ENCODE data around the gene GATAD1.
"Not testable (repeated sequence)": the region's sequence is repeated elsewhere in the genome, so short reads cannot be mapped to it uniquely, and the experiment has no call there.

Gene GATAD1

DNA sequence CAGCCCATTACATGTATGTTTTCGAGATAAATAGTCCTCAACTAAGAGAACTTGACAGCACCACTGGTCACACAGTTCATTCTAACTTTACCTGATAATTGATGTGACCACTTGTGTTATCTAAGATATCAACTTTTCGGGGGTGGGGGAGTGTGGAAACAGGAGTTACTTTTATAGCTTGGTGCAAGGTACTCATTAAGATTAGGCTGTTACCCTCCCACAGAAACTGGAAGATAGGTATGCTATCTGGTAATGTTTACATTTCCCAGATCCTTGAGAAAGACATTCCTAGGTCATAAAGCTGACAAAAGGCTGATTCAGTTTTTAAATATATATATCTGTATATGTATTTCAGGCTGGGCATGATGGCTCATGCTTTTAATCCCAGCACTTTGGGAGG lies 19.4 kb downstream of the GATAD1 start:
- Histone ChIP-seq H3F3A (ENCODE audit: low read depth) (no peaks in the 10 kb centered on the region), H2AFZ (ENCODE audit: low read length) (no peak overlapping the region), H3K27me3 (ENCODE audit: insufficient read depth, low read length, poor library complexity, severe bottlenecking) (no peaks in the 10 kb centered on the region), H3K4me2 (ENCODE audit: low read depth, low read length, poor library complexity, severe bottlenecking) (no peak overlapping the region), H3K79me2 (ENCODE audit: insufficient read depth, low read length) (no peaks in the 10 kb centered on the region), H3K9ac (ENCODE audit: low read depth, low read length, poor library complexity, severe bottlenecking) (no peak overlapping the region), H3K4me1 (ENCODE audit: insufficient read depth, low read length, poor library complexity, severe bottlenecking) (no peaks in the 10 kb centered on the region), H3K4me3 (ENCODE audit: low read length, poor library complexity, severe bottlenecking) (no peak overlapping the region), H3K36me3 (ENCODE audit: insufficient read depth, low read length) (no peaks in the 10 kb centered on the region), H3K9me3 (ENCODE audit: insufficient read depth, low read depth, low read length) (no peaks in the 10 kb centered on the region), H4K20me1 (ENCODE audit: insufficient read depth, low read length, poor library complexity, severe bottlenecking) (no peaks in the 10 kb centered on the region), H3K9me2 (replicated peaks; ENCODE audit: low read depth, low read length) (no peaks in the 10 kb centered on the region)
- TF ChIP-seq, protein P1, sequence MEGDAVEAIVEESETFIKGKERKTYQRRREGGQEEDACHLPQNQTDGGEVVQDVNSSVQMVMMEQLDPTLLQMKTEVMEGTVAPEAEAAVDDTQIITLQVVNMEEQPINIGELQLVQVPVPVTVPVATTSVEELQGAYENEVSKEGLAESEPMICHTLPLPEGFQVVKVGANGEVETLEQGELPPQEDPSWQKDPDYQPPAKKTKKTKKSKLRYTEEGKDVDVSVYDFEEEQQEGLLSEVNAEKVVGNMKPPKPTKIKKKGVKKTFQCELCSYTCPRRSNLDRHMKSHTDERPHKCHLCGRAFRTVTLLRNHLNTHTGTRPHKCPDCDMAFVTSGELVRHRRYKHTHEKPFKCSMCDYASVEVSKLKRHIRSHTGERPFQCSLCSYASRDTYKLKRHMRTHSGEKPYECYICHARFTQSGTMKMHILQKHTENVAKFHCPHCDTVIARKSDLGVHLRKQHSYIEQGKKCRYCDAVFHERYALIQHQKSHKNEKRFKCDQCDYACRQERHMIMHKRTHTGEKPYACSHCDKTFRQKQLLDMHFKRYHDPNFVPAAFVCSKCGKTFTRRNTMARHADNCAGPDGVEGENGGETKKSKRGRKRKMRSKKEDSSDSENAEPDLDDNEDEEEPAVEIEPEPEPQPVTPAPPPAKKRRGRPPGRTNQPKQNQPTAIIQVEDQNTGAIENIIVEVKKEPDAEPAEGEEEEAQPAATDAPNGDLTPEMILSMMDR (conservative IDR thresholded peaks at IDR 0.05; ENCODE audit: low read length) = no peak
- TF ChIP-seq EZH2phosphoT487 (IDR thresholded peaks at IDR 0.05; ENCODE audit: borderline replicate concordance) = no peak

DNA sequence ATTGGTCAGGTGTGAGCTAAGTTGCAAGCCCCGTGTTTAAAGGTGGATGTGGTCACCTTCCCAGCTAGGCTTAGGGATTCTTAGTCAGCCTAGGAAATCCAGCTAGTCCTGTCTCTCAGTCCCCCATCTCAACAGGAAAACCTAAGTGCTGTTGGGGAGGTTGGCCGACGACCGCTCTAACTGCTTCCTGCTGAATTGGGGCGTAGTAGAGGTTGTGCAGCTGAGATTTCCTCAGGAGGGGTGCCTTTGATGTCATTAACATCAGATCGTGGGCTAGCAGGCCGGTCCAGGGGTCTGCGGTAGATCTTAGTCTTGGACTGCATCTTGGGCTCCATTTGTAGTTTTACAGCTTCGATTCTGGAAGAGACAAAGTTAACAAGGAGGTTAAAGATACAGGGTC lies 21.3 kb downstream of the GATAD1 start:
- not testable (repeated sequence) for H4K20me1 ChIP-seq (ENCODE audit: insufficient read depth, low read length, poor library complexity, severe bottlenecking); H3K36me3 ChIP-seq (ENCODE audit: insufficient read depth, low read length); H2AFZ ChIP-seq (ENCODE audit: low read length); H3K9me2 ChIP-seq (replicated peaks; ENCODE audit: low read depth, low read length); H3K4me2 ChIP-seq (ENCODE audit: low read depth, low read length, poor library complexity, severe bottlenecking); H3F3A ChIP-seq (ENCODE audit: low read depth); H3K27me3 ChIP-seq (ENCODE audit: insufficient read depth, low read length, poor library complexity, severe bottlenecking); H3K4me1 ChIP-seq (ENCODE audit: insufficient read depth, low read length, poor library complexity, severe bottlenecking); H3K9me3 ChIP-seq (ENCODE audit: insufficient read depth, low read depth, low read length); H3K79me2 ChIP-seq (ENCODE audit: insufficient read depth, low read length); H3K9ac ChIP-seq (ENCODE audit: low read depth, low read length, poor library complexity, severe bottlenecking); H3K4me3 ChIP-seq (ENCODE audit: low read length, poor library complexity, severe bottlenecking)

DNA sequence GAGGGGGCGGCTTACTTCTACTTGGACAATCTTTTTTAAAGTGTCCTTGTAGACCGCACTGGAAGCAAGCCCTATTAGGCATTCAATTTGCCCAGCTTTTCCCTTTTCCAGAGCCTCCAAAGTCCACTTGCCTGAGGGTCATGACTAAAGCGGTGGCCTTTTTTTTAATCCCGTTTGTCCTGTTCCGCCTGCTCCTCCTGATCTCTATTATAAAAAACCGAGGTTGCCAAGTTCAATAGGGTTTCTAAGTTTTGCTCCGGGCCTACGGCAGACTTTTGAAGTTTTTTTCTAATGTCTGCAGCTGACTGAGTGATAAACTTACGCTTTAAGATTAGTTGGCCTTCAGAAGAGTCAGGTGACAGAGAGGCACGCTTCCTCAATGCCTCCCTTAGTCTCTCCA lies 26.7 kb downstream of the GATAD1 start:
- H3K4me3 ChIP-seq (ENCODE audit: low read length, poor library complexity, severe bottlenecking); H2AFZ ChIP-seq (ENCODE audit: low read length); H3K4me2 ChIP-seq (ENCODE audit: low read depth, low read length, poor library complexity, severe bottlenecking); H3F3A ChIP-seq (ENCODE audit: low read depth); H3K9me3 ChIP-seq (ENCODE audit: insufficient read depth, low read depth, low read length); H3K9me2 ChIP-seq (replicated peaks; ENCODE audit: low read depth, low read length); H3K27me3 ChIP-seq (ENCODE audit: insufficient read depth, low read length, poor library complexity, severe bottlenecking); H3K9ac ChIP-seq (ENCODE audit: low read depth, low read length, poor library complexity, severe bottlenecking); H3K4me1 ChIP-seq (ENCODE audit: insufficient read depth, low read length, poor library complexity, severe bottlenecking); H3K36me3 ChIP-seq (ENCODE audit: insufficient read depth, low read length); H4K20me1 ChIP-seq (ENCODE audit: insufficient read depth, low read length, poor library complexity, severe bottlenecking); H3K79me2 ChIP-seq (ENCODE audit: insufficient read depth, low read length): not testable (repeated sequence)

DNA sequence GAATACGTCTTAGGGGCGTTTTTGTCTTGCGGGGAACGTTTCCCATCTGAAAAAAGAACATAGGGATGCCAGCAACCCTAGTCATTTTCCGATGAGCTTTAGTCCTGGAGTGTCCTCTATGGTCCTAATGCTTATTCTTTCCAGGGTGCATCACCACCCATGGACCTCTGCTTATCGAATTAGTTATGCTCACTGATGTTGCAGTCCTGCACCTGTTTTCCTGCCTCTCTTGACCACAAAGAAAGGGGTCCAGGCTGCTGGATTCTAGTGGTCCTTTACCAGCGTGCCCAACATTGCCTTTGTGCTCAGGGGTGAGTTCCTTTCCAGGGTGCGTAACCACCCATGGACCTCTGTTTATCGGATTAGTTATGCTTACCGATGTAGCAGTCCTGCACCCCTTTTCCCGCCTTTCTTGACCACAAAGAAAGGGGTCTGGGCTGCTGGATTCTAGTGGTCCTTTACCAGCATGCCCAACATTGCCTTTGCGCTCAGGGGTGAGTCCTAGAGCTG lies 28.0 kb downstream of the GATAD1 start:
- H4K20me1 ChIP-seq (ENCODE audit: insufficient read depth, low read length, poor library complexity, severe bottlenecking); H3K4me2 ChIP-seq (ENCODE audit: low read depth, low read length, poor library complexity, severe bottlenecking); H3K4me3 ChIP-seq (ENCODE audit: low read length, poor library complexity, severe bottlenecking); H3K9me3 ChIP-seq (ENCODE audit: insufficient read depth, low read depth, low read length); H3K79me2 ChIP-seq (ENCODE audit: insufficient read depth, low read length); H3K9ac ChIP-seq (ENCODE audit: low read depth, low read length, poor library complexity, severe bottlenecking); H3K9me2 ChIP-seq (replicated peaks; ENCODE audit: low read depth, low read length); H3K4me1 ChIP-seq (ENCODE audit: insufficient read depth, low read length, poor library complexity, severe bottlenecking); H3K27me3 ChIP-seq (ENCODE audit: insufficient read depth, low read length, poor library complexity, severe bottlenecking); H3K36me3 ChIP-seq (ENCODE audit: insufficient read depth, low read length); H2AFZ ChIP-seq (ENCODE audit: low read length); H3F3A ChIP-seq (ENCODE audit: low read depth): not testable (repeated sequence)

DNA sequence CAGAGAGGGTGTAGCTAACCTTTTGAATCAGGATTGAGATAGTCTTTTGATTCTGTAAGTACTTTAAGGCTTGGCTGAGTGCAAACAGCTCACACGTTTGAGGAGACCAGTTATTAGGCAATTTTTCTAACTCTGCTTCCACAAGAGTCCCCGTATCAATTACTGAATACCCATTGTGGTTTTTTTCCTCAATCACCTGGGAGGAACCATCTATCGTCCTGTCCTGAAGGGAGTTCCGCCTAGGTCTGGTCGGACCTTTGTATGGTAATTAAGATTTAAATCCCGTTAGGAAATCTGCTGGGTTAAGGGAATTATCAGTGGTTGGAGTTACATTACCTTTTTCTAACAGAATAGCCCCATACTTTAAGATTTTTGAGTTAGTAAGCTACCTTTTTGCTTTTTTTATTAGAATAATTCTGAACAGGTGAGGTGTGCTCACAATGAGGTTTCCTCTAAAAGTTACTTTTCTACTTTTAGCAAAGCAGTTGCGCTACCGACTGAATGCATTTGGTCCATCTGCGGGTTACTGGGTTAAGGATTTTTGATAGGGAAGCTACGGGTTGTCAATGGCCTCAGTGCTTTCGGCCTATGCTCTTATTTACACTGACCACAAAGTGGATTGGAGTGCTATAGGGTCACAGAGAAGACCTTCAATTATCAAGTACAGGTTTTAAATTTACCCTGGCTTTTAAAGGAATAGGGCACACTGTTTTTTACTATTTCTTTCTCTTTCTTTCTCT lies 28.7 kb downstream of the GATAD1 start:
- not testable (repeated sequence) for H3K4me1 ChIP-seq (ENCODE audit: insufficient read depth, low read length, poor library complexity, severe bottlenecking); H3K27me3 ChIP-seq (ENCODE audit: insufficient read depth, low read length, poor library complexity, severe bottlenecking); H3F3A ChIP-seq (ENCODE audit: low read depth)

DNA sequence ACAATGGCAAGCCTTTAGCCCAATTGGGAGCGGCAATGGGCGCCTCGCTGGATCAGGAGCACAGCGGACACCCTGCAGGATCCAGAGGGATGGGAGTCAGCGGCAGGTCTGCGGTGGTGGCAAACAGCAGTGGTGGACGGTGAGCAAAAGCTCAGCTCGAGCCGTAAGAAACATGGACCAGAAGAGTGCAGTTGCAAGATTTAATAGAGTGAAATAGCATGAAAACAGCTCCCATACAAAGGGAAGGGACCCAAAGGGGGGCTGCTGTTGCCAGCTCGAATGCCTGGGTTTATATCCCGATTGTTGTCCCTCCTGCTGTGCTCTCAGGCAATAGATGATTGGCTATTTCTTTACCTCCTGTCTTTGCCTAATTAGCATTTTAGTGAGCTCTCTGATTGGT lies 30.4 kb downstream of the GATAD1 start, which contains the start of gene ERVW-1:
Gene ERVW-1 (minus strand): TSS at position 266 of the 400 bp plus-strand sequence. CDS start 7,565 bp downstream, outside the sequence.
- not testable (repeated sequence) for H3K4me1 ChIP-seq (ENCODE audit: insufficient read depth, low read length, poor library complexity, severe bottlenecking); H3K79me2 ChIP-seq (ENCODE audit: insufficient read depth, low read length); H3K27me3 ChIP-seq (ENCODE audit: insufficient read depth, low read length, poor library complexity, severe bottlenecking); H3F3A ChIP-seq (ENCODE audit: low read depth); H3K9me2 ChIP-seq (replicated peaks; ENCODE audit: low read depth, low read length); H3K4me2 ChIP-seq (ENCODE audit: low read depth, low read length, poor library complexity, severe bottlenecking); H2AFZ ChIP-seq (ENCODE audit: low read length); H3K9ac ChIP-seq (ENCODE audit: low read depth, low read length, poor library complexity, severe bottlenecking); H3K9me3 ChIP-seq (ENCODE audit: insufficient read depth, low read depth, low read length); H4K20me1 ChIP-seq (ENCODE audit: insufficient read depth, low read length, poor library complexity, severe bottlenecking); H3K36me3 ChIP-seq (ENCODE audit: insufficient read depth, low read length); H3K4me3 ChIP-seq (ENCODE audit: low read length, poor library complexity, severe bottlenecking)

More for the DNA sequence above, 28.7 kb downstream of the GATAD1 start:
- not testable (repeated sequence) for H3K4me3 ChIP-seq (ENCODE audit: low read length, poor library complexity, severe bottlenecking); H3K36me3 ChIP-seq (ENCODE audit: insufficient read depth, low read length); H3K4me2 ChIP-seq (ENCODE audit: low read depth, low read length, poor library complexity, severe bottlenecking); H3K9ac ChIP-seq (ENCODE audit: low read depth, low read length, poor library complexity, severe bottlenecking); H2AFZ ChIP-seq (ENCODE audit: low read length); H3K79me2 ChIP-seq (ENCODE audit: insufficient read depth, low read length); H3K9me3 ChIP-seq (ENCODE audit: insufficient read depth, low read depth, low read length); H3K9me2 ChIP-seq (replicated peaks; ENCODE audit: low read depth, low read length); H4K20me1 ChIP-seq (ENCODE audit: insufficient read depth, low read length, poor library complexity, severe bottlenecking)

Measured in Loucy (cell line).